ENCODE results near the gene TRIM72. TPM values are rescaled to one million over a fixed set of nuclear protein-coding genes. Genes with fewer than 3 reads are reported as not detected.
"Not testable (repeated sequence)": the region's sequence is repeated elsewhere in the genome, so short reads cannot be mapped to it uniquely, and the experiment has no call there.

TRIM72 gene
- total and polyA plus RNA-seq, 7 experiments from 2014 or later = 0.24 TPM; not detected in 6

- no peaks in the 10 kb centered on the region for H3K9me3 ChIP-seq (ENCODE audit: control insufficient read depth in 2 of 3, low read length in 3 of 3)
These were observed 20.0 kb upstream of the TRIM72 start for GRCh38 chr16:31193874-31194273.

GRCh38 chr16:31194898-31195297 is 19.0 kb upstream of the TRIM72 start:
- POLR2A ChIA-PET = interaction anchor here (1.2 to 10.2 kb wide), 5 partner anchors 9 to 52 kb away, joined by 3 to 131 read pairs (median 5); partner anchors contain the start of gene FUS
- H3K36me3 ChIP-seq (ENCODE audit: control insufficient read depth in 2 of 3, insufficient read depth in 3 of 3, low read length in 3 of 3) = peaks cover 23 to 82% (median 46%) of the 10 kb centered on the region in 3 experiments
- no peak overlapping the region for H3K27ac ChIP-seq (ENCODE audit: low read depth, low read length)
- CTCF ChIA-PET = no interaction called here
- intact Hi-C loops (cut with micrococcal nuclease) = no loop called here
- no peaks in the 10 kb centered on the region for H3K27me3 ChIP-seq (ENCODE audit: control insufficient read depth in 2 of 2, insufficient read depth in 2 of 2, low read length in 2 of 2)
- Mint-ChIP-seq H3K4me3 (no peak overlapping the region), H3K4me1 (peaks cover 37 to 63% (median 59%) of the 10 kb centered on the region in 7 donors), H3K36me3 (peaks cover 20 to 53% (median 38%) of the 10 kb centered on the region in 5 donors), H3K9me3 (peaks cover 0 to 4% (median 0%) of the 10 kb centered on the region in 11 donors), H3K27me3 (no peaks in the 10 kb centered on the region), H3K27ac (peak overlapping the region in 1 of 9 donors; percentile 7)
- peaks cover 2 to 4% of the 10 kb centered on the region in 2 donors for H3K4me1 ChIP-seq (ENCODE audit: control insufficient read depth in 2 of 2, insufficient read depth in 2 of 2, low read length in 2 of 2)
- ATAC-seq (no peak), DNase-seq (no peak)
- no peak overlapping the region for H3K4me3 ChIP-seq (ENCODE audit: low read length)
- H3K9me3 ChIP-seq (ENCODE audit: control insufficient read depth in 2 of 3, low read length in 3 of 3) = no peaks in the 10 kb centered on the region

More at GRCh38 chr16:31193874-31194273, 20.0 kb upstream of the TRIM72 start:
- Histone ChIP-seq H3K4me3 (ENCODE audit: low read length) (no peak overlapping the region), H3K4me1 (ENCODE audit: control insufficient read depth in 2 of 2, insufficient read depth in 2 of 2, low read length in 2 of 2) (peaks cover 0 to 1% of the 10 kb centered on the region in 2 donors), H3K36me3 (ENCODE audit: control insufficient read depth in 2 of 3, insufficient read depth in 3 of 3, low read length in 3 of 3) (peaks cover 34 to 85% (median 56%) of the 10 kb centered on the region in 3 experiments), H3K27ac (ENCODE audit: low read depth, low read length) (no peak overlapping the region), H3K27me3 (ENCODE audit: control insufficient read depth in 2 of 2, insufficient read depth in 2 of 2, low read length in 2 of 2) (no peaks in the 10 kb centered on the region)
- Mint-ChIP-seq H3K36me3 (peaks cover 27 to 54% (median 48%) of the 10 kb centered on the region in 5 donors), H3K4me3 (no peak overlapping the region), H3K27me3 (no peaks in the 10 kb centered on the region), H3K9me3 (peaks cover 0 to 5% (median 0%) of the 10 kb centered on the region in 11 donors), H3K27ac (peak overlapping the region in 6 of 9 donors; percentile 38 to 82 (median 59)), H3K4me1 (peaks cover 39 to 64% (median 59%) of the 10 kb centered on the region in 7 donors)
- intact Hi-C loops (cut with micrococcal nuclease) = no loop called here
- ATAC-seq = no peak
- POLR2A ChIA-PET = interaction anchor here (0.6 to 2.1 kb wide), 4 partner anchors 8 to 622 kb away, joined by 3 to 9 read pairs (median 4); partner anchors contain the start of genes FUS and PYCARD
- CTCF ChIA-PET = no interaction called here
- DNase-seq = no peak

- Mint-ChIP-seq H3K36me3 (peaks cover 11 to 44% (median 29%) of the 10 kb centered on the region in 5 donors), H3K4me1 (peaks cover 31 to 64% (median 57%) of the 10 kb centered on the region in 7 donors), H3K27ac (peak overlapping the region in 3 of 9 donors; percentile 34 to 78 (median 75))
- H3K4me1 ChIP-seq (ENCODE audit: control insufficient read depth in 2 of 2, insufficient read depth in 2 of 2, low read length in 2 of 2); ATAC-seq; H3K9me3 ChIP-seq (ENCODE audit: control insufficient read depth in 2 of 3, low read length in 3 of 3); H3K27ac ChIP-seq (ENCODE audit: low read depth, low read length); CTCF ChIA-PET; H3K9me3 Mint-ChIP-seq; H3K27me3 Mint-ChIP-seq; DNase-seq; H3K4me3 ChIP-seq (ENCODE audit: low read length); H3K4me3 Mint-ChIP-seq; intact Hi-C loops (cut with micrococcal nuclease); H3K27me3 ChIP-seq (ENCODE audit: control insufficient read depth in 2 of 2, insufficient read depth in 2 of 2, low read length in 2 of 2): not testable (repeated sequence)
- peaks cover 14 to 72% (median 36%) of the 10 kb centered on the region in 3 experiments for H3K36me3 ChIP-seq (ENCODE audit: control insufficient read depth in 2 of 3, insufficient read depth in 3 of 3, low read length in 3 of 3)
- POLR2A ChIA-PET = interaction anchor here (0.6 to 10.2 kb wide), 7 partner anchors 8 to 754 kb away, joined by 3 to 131 read pairs (median 5); partner anchors contain the start of gene FUS
These were observed 18.1 kb upstream of the TRIM72 start for GRCh38 chr16:31195861-31196260.

GRCh38 chr16:31196324-31197088 is 17.4 kb upstream of the TRIM72 start:
- ATAC-seq (no peak), DNase-seq (no peak)
- intact Hi-C loops (cut with micrococcal nuclease) = no loop called here
- H3K9me3 ChIP-seq (ENCODE audit: control insufficient read depth in 2 of 3, low read length in 3 of 3) = no peaks in the 10 kb centered on the region
- H3K27me3 ChIP-seq (ENCODE audit: control insufficient read depth in 2 of 2, insufficient read depth in 2 of 2, low read length in 2 of 2) = no peaks in the 10 kb centered on the region
- CTCF ChIA-PET = no interaction called here
- peaks cover 31 to 64% (median 58%) of the 10 kb centered on the region in 7 donors for H3K4me1 Mint-ChIP-seq
- no peak overlapping the region for H3K4me3 Mint-ChIP-seq
- no peaks in the 10 kb centered on the region for H3K27me3 Mint-ChIP-seq
- POLR2A ChIA-PET = interaction anchor here (1.7 to 10.2 kb wide), 4 partner anchors 9 to 54 kb away, joined by 5 to 131 read pairs (median 7); partner anchors contain the start of gene FUS
- peak overlapping the region in 6 of 9 donors; percentile 34 to 80 (median 60) for H3K27ac Mint-ChIP-seq
- H3K36me3 ChIP-seq (ENCODE audit: control insufficient read depth in 2 of 3, insufficient read depth in 3 of 3, low read length in 3 of 3) = peaks cover 7 to 66% (median 30%) of the 10 kb centered on the region in 3 experiments
- H3K9me3 Mint-ChIP-seq = peaks cover 0 to 3% (median 0%) of the 10 kb centered on the region in 11 donors
- no peak overlapping the region for H3K4me3 ChIP-seq (ENCODE audit: low read length)
- H3K36me3 Mint-ChIP-seq = peaks cover 6 to 46% (median 22%) of the 10 kb centered on the region in 5 donors
- H3K4me1 ChIP-seq (ENCODE audit: control insufficient read depth in 2 of 2, insufficient read depth in 2 of 2, low read length in 2 of 2) = peaks cover 14 to 15% of the 10 kb centered on the region in 2 donors
- no peak overlapping the region for H3K27ac ChIP-seq (ENCODE audit: low read depth, low read length)

- peaks cover 2 to 51% (median 20%) of the 10 kb centered on the region in 3 experiments for H3K36me3 ChIP-seq (ENCODE audit: control insufficient read depth in 2 of 3, insufficient read depth in 3 of 3, low read length in 3 of 3)
- peak overlapping the region in 2 of 10 donors; percentile 13 to 26 for H3K4me3 Mint-ChIP-seq
- peaks cover 31 to 61% (median 54%) of the 10 kb centered on the region in 7 donors for H3K4me1 Mint-ChIP-seq
- no peak overlapping the region for H3K27ac ChIP-seq (ENCODE audit: low read depth, low read length)
- H3K4me3 ChIP-seq (ENCODE audit: low read length) = no peak overlapping the region
- H3K27ac Mint-ChIP-seq = peak overlapping the region; percentile 4 to 87 (median 73)
- intact Hi-C loops (cut with micrococcal nuclease) = no loop called here
- no peaks in the 10 kb centered on the region for H3K27me3 ChIP-seq (ENCODE audit: control insufficient read depth in 2 of 2, insufficient read depth in 2 of 2, low read length in 2 of 2)
- CTCF ChIA-PET = no interaction called here
- ATAC-seq (no peak), DNase-seq (no peak)
- H3K9me3 Mint-ChIP-seq = peaks cover 0 to 5% (median 0%) of the 10 kb centered on the region in 11 donors
- H3K9me3 ChIP-seq (ENCODE audit: control insufficient read depth in 2 of 3, low read length in 3 of 3) = no peaks in the 10 kb centered on the region
- H3K4me1 ChIP-seq (ENCODE audit: control insufficient read depth in 2 of 2, insufficient read depth in 2 of 2, low read length in 2 of 2) = peaks cover 19 to 20% of the 10 kb centered on the region in 2 donors
- POLR2A ChIA-PET = interaction anchor here (1.8 to 10.2 kb wide), 3 partner anchors 11 to 19 kb away, joined by 6 to 131 read pairs (median 8); partner anchors contain the start of gene FUS
- peaks cover 2 to 37% (median 11%) of the 10 kb centered on the region in 5 donors for H3K36me3 Mint-ChIP-seq
- H3K27me3 Mint-ChIP-seq = no peaks in the 10 kb centered on the region
These were observed 15.6 kb upstream of the TRIM72 start for GRCh38 chr16:31198207-31198882.

GRCh38 chr16:31199430-31200041 is 14.4 kb upstream of the TRIM72 start:
- Mint-ChIP-seq H3K9me3 (peaks cover 0 to 5% (median 0%) of the 10 kb centered on the region in 11 donors), H3K4me1 (peaks cover 33 to 59% (median 57%) of the 10 kb centered on the region in 7 donors), H3K27ac (peak overlapping the region; percentile 26 to 87 (median 51)), H3K27me3 (no peaks in the 10 kb centered on the region), H3K36me3 (peaks cover 0 to 33% (median 4%) of the 10 kb centered on the region in 5 donors), H3K4me3 (peak overlapping the region in 9 of 10 donors; percentile 11 to 92 (median 36))
- Histone ChIP-seq H3K4me3 (ENCODE audit: low read length) (no peak overlapping the region), H3K36me3 (ENCODE audit: control insufficient read depth in 2 of 3, insufficient read depth in 3 of 3, low read length in 3 of 3) (peaks cover 0 to 39% (median 10%) of the 10 kb centered on the region in 3 experiments), H3K9me3 (ENCODE audit: control insufficient read depth in 2 of 3, low read length in 3 of 3) (no peaks in the 10 kb centered on the region), H3K27me3 (ENCODE audit: control insufficient read depth in 2 of 2, insufficient read depth in 2 of 2, low read length in 2 of 2) (no peaks in the 10 kb centered on the region), H3K4me1 (ENCODE audit: control insufficient read depth in 2 of 2, insufficient read depth in 2 of 2, low read length in 2 of 2) (peaks cover 19 to 20% of the 10 kb centered on the region in 2 donors), H3K27ac (ENCODE audit: low read depth, low read length) (no peak overlapping the region)
- ChIA-PET CTCF (no interaction called here), POLR2A (interaction anchor here (1.8 to 10.2 kb wide), 3 partner anchors 17 to 57 kb away, joined by 6 to 131 read pairs (median 23); partner anchors contain the start of gene FUS)
- ATAC-seq = no peak
- intact Hi-C loops (cut with micrococcal nuclease) = loop anchor here (1.0 to 5.0 kb wide), 9 partner anchors 15 to 668 kb away; partner anchors contain the start of genes ARMC5 (in 1 of the 2), KAT8 (in 1 of the 2), TRIM72 (in 1 of the 2) and ZNF843 (in 1 of the 2)
- no peak for DNase-seq

Data from naive thymus-derived CD4-positive, alpha-beta T cell (primary cell).